Measurements from ENCODE around the gene TXNL1.

The TXNL1 gene

GRCh38 chr18:56550121-56550520 lies 88.3 kb downstream of the TXNL1 start:
- DNase-seq (ENCODE audit: low read depth in 1 of 2, low spot score in 1 of 2): no peak
- in situ Hi-C loops (cut with HindIII; ENCODE audit: low pct_unique_long_range_greater_than_20kb, low sequenced_read_pairs): no loop called here
- TF ChIP-seq JUND (IDR thresholded peaks at IDR 0.05; ENCODE audit: low read depth): no peak

Data from T47D (cell line).